ENCODE results near the gene GART.

The GART gene

DNA sequence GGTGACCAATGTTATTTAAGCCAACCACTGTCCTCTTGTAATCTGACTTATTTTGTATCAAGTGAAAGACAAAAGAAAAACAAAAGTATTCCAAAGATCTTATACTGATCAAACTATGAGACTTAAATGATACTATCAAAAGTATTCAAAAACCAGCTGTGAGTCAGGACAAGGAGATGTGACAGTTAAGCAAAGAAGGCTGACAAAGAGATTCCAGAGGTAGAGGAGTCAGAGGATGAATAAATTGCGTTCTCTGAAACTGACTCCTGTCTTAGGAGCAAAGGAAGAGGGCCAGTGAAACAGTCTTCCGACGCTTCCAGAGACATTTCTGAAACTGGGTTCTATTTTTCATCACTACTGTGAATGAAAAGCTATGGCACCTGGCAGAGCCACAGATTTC lies 83.1 kb downstream of the GART start:
- no peak for DNase-seq

GRCh38 chr21:33455686-33456446 lies 86.1 kb downstream of the GART start:
- no peak for DNase-seq
